ENCODE results near the gene INSR.
"Not testable (repeated sequence)": the region's sequence is repeated elsewhere in the genome, so short reads cannot be mapped to it uniquely, and the experiment has no call there.

INSR gene

DNA sequence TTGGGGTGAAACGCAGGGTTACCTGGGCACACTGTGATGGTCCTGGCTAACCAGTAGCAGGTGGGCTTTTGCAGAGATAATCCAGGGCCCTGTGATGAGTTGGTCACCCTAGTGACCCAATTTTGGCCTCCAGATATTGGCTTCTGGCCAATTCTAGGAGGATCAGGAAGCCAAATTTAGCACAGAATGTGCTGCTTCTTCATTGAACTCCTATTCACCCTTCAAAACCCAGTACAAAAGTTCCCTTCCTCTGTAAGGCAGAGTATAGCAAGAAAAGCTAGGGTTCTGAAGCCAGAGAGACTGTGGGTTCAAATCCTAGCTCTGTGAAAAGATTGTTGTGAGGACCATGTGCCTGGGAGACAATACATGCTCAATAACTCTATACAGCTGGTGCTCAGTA lies 70.8 kb downstream of the INSR start:
- in situ Hi-C loops (cut with HindIII; ENCODE audit: low pct_unique_long_range_greater_than_20kb, low sequenced_read_pairs): no loop called here
- no peak for DNase-seq (ENCODE audit: low read depth in 1 of 2, low spot score in 1 of 2)
- TF ChIP-seq JUND (IDR thresholded peaks at IDR 0.05; ENCODE audit: low read depth): no peak

- TF ChIP-seq JUND (IDR thresholded peaks at IDR 0.05; ENCODE audit: low read depth): no peak
- no peak for DNase-seq (ENCODE audit: low read depth in 1 of 2, low spot score in 1 of 2)
- in situ Hi-C loops (cut with HindIII; ENCODE audit: low pct_unique_long_range_greater_than_20kb, low sequenced_read_pairs): no loop called here
Observed at GRCh38 chr19:7219056-7219455, 75.2 kb downstream of the INSR start.

- DNase-seq (ENCODE audit: low read depth in 1 of 2, low spot score in 1 of 2): no peak
- in situ Hi-C loops (cut with HindIII; ENCODE audit: low pct_unique_long_range_greater_than_20kb, low sequenced_read_pairs): no loop called here
- TF ChIP-seq JUND (IDR thresholded peaks at IDR 0.05; ENCODE audit: low read depth): no peak
Observed at GRCh38 chr19:7217861-7218260, 76.4 kb downstream of the INSR start.

- in situ Hi-C loops (cut with HindIII; ENCODE audit: low pct_unique_long_range_greater_than_20kb, low sequenced_read_pairs): no loop called here
- no peak for DNase-seq (ENCODE audit: low read depth in 1 of 2, low spot score in 1 of 2)
- TF ChIP-seq JUND (IDR thresholded peaks at IDR 0.05; ENCODE audit: low read depth): no peak
Observed at GRCh38 chr19:7216373-7216902, 77.8 kb downstream of the INSR start.

DNA sequence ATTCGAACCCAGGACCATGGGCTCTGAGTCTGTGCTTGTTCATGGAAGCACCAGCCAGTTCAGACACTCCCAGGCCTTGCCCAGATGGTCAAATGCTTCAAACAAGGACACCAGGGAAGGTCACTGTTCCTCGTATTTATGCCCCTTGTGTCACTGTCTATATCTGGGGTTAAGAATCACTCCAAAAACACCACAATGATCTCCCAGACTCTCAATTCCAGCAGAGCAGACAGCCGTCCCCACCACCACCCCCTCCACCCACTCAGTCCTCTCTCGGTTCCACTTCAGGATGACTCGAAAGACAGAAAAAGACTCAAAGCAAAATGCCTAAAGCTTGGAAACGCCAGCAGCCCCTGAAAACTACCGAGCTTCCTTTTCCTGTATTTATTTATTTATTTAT lies 79.0 kb downstream of the INSR start:
- in situ Hi-C loops (cut with HindIII; ENCODE audit: low pct_unique_long_range_greater_than_20kb, low sequenced_read_pairs): no loop called here
- TF ChIP-seq JUND (IDR thresholded peaks at IDR 0.05; ENCODE audit: low read depth): no peak
- no peak for DNase-seq (ENCODE audit: low read depth in 1 of 2, low spot score in 1 of 2)

DNA sequence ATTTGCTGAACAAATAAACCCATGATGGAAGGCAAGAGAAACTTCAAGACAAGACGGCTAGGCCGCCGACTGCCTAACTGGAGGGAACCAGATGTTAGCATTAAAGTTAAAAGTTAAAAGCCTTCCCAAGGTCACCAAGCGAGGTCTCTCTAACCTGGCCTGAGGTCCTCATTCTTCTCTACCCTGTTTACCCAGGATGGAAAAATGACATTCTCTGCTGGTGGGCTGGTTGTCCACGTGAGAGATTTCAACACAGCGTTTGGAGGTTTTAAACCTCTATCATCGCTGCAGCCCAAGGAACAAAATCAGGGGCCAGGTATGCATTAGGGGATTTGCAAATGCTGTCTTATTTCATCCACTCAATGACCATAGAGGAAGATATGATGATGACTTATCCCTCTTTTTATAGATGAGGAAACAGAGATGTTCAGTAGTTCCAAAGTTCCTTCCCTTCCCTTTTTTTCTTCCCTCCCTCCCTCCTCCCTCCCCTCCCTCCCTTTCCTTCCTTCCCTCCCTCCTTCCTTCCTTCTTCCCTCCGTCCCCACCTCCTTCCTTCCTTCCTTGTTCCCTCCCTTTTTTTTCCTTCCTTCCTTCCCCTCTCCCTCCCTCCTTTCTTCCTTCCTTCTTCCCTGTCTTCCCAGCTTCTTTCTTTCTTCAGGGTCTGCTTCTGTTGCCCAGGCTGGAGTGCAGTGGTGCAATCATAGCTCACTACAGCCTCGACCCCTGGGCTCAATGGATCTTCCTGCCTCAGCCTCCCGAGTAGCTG lies 79.7 kb downstream of the INSR start:
- in situ Hi-C loops (cut with HindIII; ENCODE audit: low pct_unique_long_range_greater_than_20kb, low sequenced_read_pairs): no loop called here
- no peak for DNase-seq (ENCODE audit: low read depth in 1 of 2, low spot score in 1 of 2)
- TF ChIP-seq JUND (IDR thresholded peaks at IDR 0.05; ENCODE audit: low read depth): no peak

DNA sequence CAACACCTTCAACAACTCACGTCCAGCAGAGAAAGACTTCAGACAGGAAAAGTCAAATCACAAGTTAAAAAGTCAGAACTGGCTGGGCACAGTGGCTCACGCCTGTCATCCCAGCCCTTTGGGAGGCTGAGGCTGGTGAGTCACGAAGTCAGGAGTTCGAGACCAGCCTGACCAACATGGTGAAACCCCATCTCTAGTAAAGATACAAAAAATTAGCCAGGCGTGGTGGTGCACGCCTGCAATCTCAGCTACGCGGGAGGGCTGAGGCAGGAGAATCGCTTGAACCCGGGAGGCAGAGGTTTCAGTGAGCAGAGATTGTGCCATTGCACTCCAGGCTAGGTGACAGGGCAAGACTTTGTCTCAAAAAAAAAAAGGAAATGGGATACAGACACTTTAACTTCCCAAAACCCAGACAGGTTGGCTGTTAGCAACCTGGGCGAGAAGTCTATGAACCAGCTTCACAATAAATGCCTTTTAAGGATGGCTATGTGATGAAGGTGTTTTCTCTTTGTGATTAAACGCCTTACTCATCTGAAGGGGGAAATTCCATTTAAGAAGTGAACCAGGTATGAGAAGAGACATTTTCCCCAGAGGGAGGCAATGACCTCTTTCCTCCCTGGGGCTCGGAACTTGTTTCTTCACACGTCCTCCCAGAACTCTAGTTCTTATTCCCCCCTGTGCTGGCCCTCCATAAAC lies 80.4 kb downstream of the INSR start:
- in situ Hi-C loops (cut with HindIII; ENCODE audit: low pct_unique_long_range_greater_than_20kb, low sequenced_read_pairs): no loop called here
- TF ChIP-seq JUND (IDR thresholded peaks at IDR 0.05; ENCODE audit: low read depth): no peak
- no peak for DNase-seq (ENCODE audit: low read depth in 1 of 2, low spot score in 1 of 2)

GRCh38 chr19:7211191-7211951 lies 82.8 kb downstream of the INSR start:
- in situ Hi-C loops (cut with HindIII; ENCODE audit: low pct_unique_long_range_greater_than_20kb, low sequenced_read_pairs): no loop called here
- TF ChIP-seq JUND (IDR thresholded peaks at IDR 0.05; ENCODE audit: low read depth): no peak
- no peak for DNase-seq (ENCODE audit: low read depth in 1 of 2, low spot score in 1 of 2)

GRCh38 chr19:7210359-7210758 lies 83.9 kb downstream of the INSR start:
- no peak for DNase-seq (ENCODE audit: low read depth in 1 of 2, low spot score in 1 of 2)
- no peak for TF ChIP-seq JUND (IDR thresholded peaks at IDR 0.05; ENCODE audit: low read depth)
- in situ Hi-C loops (cut with HindIII; ENCODE audit: low pct_unique_long_range_greater_than_20kb, low sequenced_read_pairs): no loop called here

GRCh38 chr19:7209597-7210325 lies 84.5 kb downstream of the INSR start:
- DNase-seq (ENCODE audit: low read depth in 1 of 2, low spot score in 1 of 2); in situ Hi-C loops (cut with HindIII; ENCODE audit: low pct_unique_long_range_greater_than_20kb, low sequenced_read_pairs): not testable (repeated sequence)

DNA sequence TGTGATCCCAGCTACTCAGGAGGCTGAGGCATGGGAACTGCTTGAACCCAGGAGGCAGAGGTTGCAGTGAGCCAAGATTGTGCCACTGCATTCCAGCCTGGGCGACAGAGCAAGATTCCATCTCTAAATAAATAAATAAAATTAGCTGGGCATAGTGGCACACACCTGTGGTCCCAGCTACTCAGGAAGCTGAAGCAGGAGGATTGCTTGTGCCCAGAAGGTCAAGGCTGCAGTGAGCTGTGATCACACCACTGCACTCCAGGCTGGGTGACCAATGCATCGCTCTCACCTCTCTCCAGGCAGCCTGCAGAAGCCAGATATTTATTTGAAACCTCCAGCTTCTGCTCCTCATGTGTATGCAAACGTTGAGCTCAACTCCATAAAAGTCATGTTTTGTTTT lies 85.2 kb downstream of the INSR start:
- in situ Hi-C loops (cut with HindIII; ENCODE audit: low pct_unique_long_range_greater_than_20kb, low sequenced_read_pairs): not testable (repeated sequence)
- peak in 1 of 2 experiments; percentile 40 for DNase-seq (ENCODE audit: low read depth in 1 of 2, low spot score in 1 of 2)

DNA sequence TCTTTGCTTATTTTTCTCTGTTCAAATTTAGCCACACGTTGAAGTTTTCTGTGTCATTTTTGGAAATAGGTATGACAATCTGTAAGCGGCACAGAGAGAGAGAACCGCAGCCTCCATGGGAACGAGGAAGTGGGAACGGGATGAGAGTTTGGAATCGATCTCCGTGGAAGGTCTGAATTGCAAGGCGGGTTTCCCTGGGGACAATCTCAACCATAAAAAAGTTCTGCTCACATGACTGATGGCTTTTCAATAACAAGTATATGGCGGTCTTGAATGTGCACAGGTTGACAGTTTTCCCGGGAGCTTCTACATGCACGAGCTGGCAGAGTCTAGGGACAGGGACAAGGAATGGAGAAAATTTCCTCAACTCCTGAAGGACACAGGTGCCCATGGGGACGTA lies 90.9 kb downstream of the INSR start:
- DNase-seq (ENCODE audit: low read depth in 1 of 2, low spot score in 1 of 2): no peak
- in situ Hi-C loops (cut with HindIII; ENCODE audit: low pct_unique_long_range_greater_than_20kb, low sequenced_read_pairs): no loop called here
- TF ChIP-seq JUND (IDR thresholded peaks at IDR 0.05; ENCODE audit: low read depth): no peak
